SK-N-SH treated with all-trans-retinoic acid at 6 μM for 48 hours (cell line): ENCODE measurements around the gene SYK.

ENCODE experiments used
- ATAC-seq: fragments of 200-7000 bp; cut with Tn5 transposase; 3 replicates; pipeline ENCODE4 v1.9.1; 2020; ENCODE audit warnings: mild to moderate bottlenecking, moderate library complexity
- ARNTL ChIP-seq: fragments of 450-650 bp; formaldehyde crosslinking; IDR thresholded peaks from 2 replicates; pipeline ENCODE4 v1.5.0; 2020; ENCODE audit warnings: low read depth, mild to moderate bottlenecking, moderate library complexity, borderline replicate concordance
- BACH2 ChIP-seq: fragments of 250-450 bp; sonication (Bioruptor Pico); IDR thresholded peaks from 2 replicates; pipeline ENCODE4 v1.9.0; 2021; ENCODE audit warnings: mild to moderate bottlenecking, borderline replicate concordance
- CREB5 ChIP-seq: fragments of 250-450 bp; sonication (Bioruptor Pico); IDR thresholded peaks from 2 replicates; pipeline ENCODE4 v1.5.1; 2020; ENCODE audit warnings: low read depth, mild to moderate bottlenecking, moderate library complexity
- CSDC2 ChIP-seq: fragments of 250-450 bp; sonication (Bioruptor Pico); IDR thresholded peaks from 2 replicates; pipeline ENCODE4 v1.5.0; 2020; ENCODE audit warnings: mild to moderate bottlenecking, moderate library complexity
- ESRRG ChIP-seq: fragments of 250-450 bp; sonication (Bioruptor Pico); IDR thresholded peaks from 2 replicates; pipeline ENCODE4 v1.6.1; 2021; ENCODE audit warnings: mild to moderate bottlenecking
- GLIS3 ChIP-seq: fragments of 250-450 bp; sonication (Bioruptor Pico); IDR thresholded peaks from 2 replicates; pipeline ENCODE4 v1.5.0; 2020; ENCODE audit warnings: mild to moderate bottlenecking, moderate library complexity
- ISL1 ChIP-seq: fragments of 250-450 bp; sonication (Bioruptor Pico); IDR thresholded peaks from 2 replicates; pipeline ENCODE4 v2.1.2; 2022; ENCODE audit warnings: mild to moderate bottlenecking, moderate library complexity
- PATZ1 ChIP-seq: fragments of 250-450 bp; sonication (Bioruptor Pico); IDR thresholded peaks from 2 replicates; pipeline ENCODE4 v1.8.0; 2020; ENCODE audit warnings: mild to moderate bottlenecking, moderate library complexity, borderline replicate concordance
- POU6F1 ChIP-seq: fragments of 250-450 bp; sonication (Bioruptor Pico); IDR thresholded peaks from 2 replicates; pipeline ENCODE4 v1.8.0; 2021; ENCODE audit warnings: low read depth, mild to moderate bottlenecking, moderate library complexity, borderline replicate concordance
- PPARA ChIP-seq: fragments of 250-450 bp; sonication (Bioruptor Pico); IDR thresholded peaks from 2 replicates; pipeline ENCODE4 v1.5.0; 2020; ENCODE audit warnings: mild to moderate bottlenecking, borderline replicate concordance
- RARB ChIP-seq: fragments of 250-450 bp; sonication (Bioruptor Pico); IDR thresholded peaks from 2 replicates; pipeline ENCODE4 v1.8.0; 2021; ENCODE audit warnings: mild to moderate bottlenecking, moderate library complexity
- SNAI2 ChIP-seq: fragments of 250-450 bp; sonication (Bioruptor Pico); IDR thresholded peaks from 2 replicates; pipeline ENCODE4 v1.5.0; 2020; ENCODE audit warnings: mild to moderate bottlenecking, moderate library complexity
- TCF4 ChIP-seq: fragments of 250-450 bp; sonication (Bioruptor Pico); IDR thresholded peaks from 2 replicates; pipeline ENCODE4 v1.8.0; 2021; ENCODE audit warnings: mild to moderate bottlenecking, moderate library complexity, borderline replicate concordance
- TOX ChIP-seq: fragments of 250-450 bp; sonication (Bioruptor Pico); IDR thresholded peaks from 2 replicates; pipeline ENCODE4 v1.8.0; 2021; ENCODE audit warnings: mild to moderate bottlenecking, moderate library complexity, borderline replicate concordance
- TSHZ2 ChIP-seq: fragments of 250-450 bp; sonication (Bioruptor Pico); IDR thresholded peaks from 2 replicates; pipeline ENCODE4 v1.5.0; 2020; ENCODE audit warnings: mild to moderate bottlenecking, moderate library complexity
- ZC3H10 ChIP-seq: fragments of 250-450 bp; sonication (Bioruptor Pico); IDR thresholded peaks from 2 replicates; pipeline ENCODE4 v1.5.1; 2021; ENCODE audit warnings: mild to moderate bottlenecking, moderate library complexity
- ZFP3 ChIP-seq: fragments of 250-450 bp; sonication (Bioruptor Pico); IDR thresholded peaks from 2 replicates; pipeline ENCODE4 v1.5.0; 2020; ENCODE audit warnings: mild to moderate bottlenecking, moderate library complexity
- ZFP30 ChIP-seq: fragments of 450-650 bp; formaldehyde crosslinking; IDR thresholded peaks from 2 replicates; pipeline ENCODE4 v1.5.0; 2022; ENCODE audit warnings: mild to moderate bottlenecking, moderate library complexity
- ZNF565 ChIP-seq: fragments of 450-650 bp; formaldehyde crosslinking; conservative IDR thresholded peaks from 2 replicates; pipeline ENCODE4 v1.5.0; 2020; ENCODE audit warnings: low read depth, mild to moderate bottlenecking, moderate library complexity
- ZNF70 ChIP-seq: fragments of 450-650 bp; formaldehyde crosslinking; IDR thresholded peaks from 2 replicates; pipeline ENCODE4 v1.5.0; 2020; ENCODE audit warnings: mild to moderate bottlenecking, moderate library complexity
- ZNF8 ChIP-seq: fragments of 450-650 bp; formaldehyde crosslinking; IDR thresholded peaks from 2 replicates; pipeline ENCODE4 v1.5.0; 2020; ENCODE audit warnings: mild to moderate bottlenecking, moderate library complexity

SYK gene

GRCh38 chr9:90891308-90892040 lies 89.9 kb downstream of the SYK start:
- TF ChIP-seq ZFP30 (no peak), ZNF565 (CRISPR knock-in tag) (no peak), POU6F1 (CRISPR knock-in tag) (no peak), ZNF70 (CRISPR knock-in tag) (no peak), PPARA (no peak), PATZ1 (CRISPR knock-in tag) (no peak), RARB (CRISPR knock-in tag) (no peak), TOX (CRISPR knock-in tag) (no peak), CSDC2 (CRISPR knock-in tag) (no peak), CREB5 (CRISPR knock-in tag) (no peak), ARNTL (CRISPR knock-in tag) (no peak), ESRRG (CRISPR knock-in tag) (no peak), ZC3H10 (CRISPR knock-in tag) (no peak), SNAI2 (no peak), ISL1 (CRISPR knock-in tag) (no peak), ZNF8 (CRISPR knock-in tag) (no peak)
- TF ChIP-seq, all 23 proteins: peak for 0
- ATAC-seq = no peak

- TF ChIP-seq BACH2 (CRISPR knock-in tag) = no peak
- no peak for TF ChIP-seq TCF4
- TF ChIP-seq PATZ1 (CRISPR knock-in tag) = no peak
- no peak for TF ChIP-seq ZNF8 (CRISPR knock-in tag)
- no peak for TF ChIP-seq RARB (CRISPR knock-in tag)
- TF ChIP-seq SNAI2 = no peak
- TF ChIP-seq TSHZ2 = no peak
- no peak for TF ChIP-seq ZFP3 (CRISPR knock-in tag)
- no peak for TF ChIP-seq POU6F1 (CRISPR knock-in tag)
- TF ChIP-seq GLIS3 = no peak
Measured at GRCh38 chr9:90892918-90893317, 91.3 kb downstream of the SYK start.

More at GRCh38 chr9:90892918-90893317, 91.3 kb downstream of the SYK start:
- ATAC-seq = no peak
